Measurements from ENCODE around the gene PROS1. TPM values are rescaled to one million over a fixed set of nuclear protein-coding genes. Genes with fewer than 3 reads are reported as not detected.

PROS1 gene
- total RNA-seq, 1 donor from 2014 or later = 49.5 TPM

DNA sequence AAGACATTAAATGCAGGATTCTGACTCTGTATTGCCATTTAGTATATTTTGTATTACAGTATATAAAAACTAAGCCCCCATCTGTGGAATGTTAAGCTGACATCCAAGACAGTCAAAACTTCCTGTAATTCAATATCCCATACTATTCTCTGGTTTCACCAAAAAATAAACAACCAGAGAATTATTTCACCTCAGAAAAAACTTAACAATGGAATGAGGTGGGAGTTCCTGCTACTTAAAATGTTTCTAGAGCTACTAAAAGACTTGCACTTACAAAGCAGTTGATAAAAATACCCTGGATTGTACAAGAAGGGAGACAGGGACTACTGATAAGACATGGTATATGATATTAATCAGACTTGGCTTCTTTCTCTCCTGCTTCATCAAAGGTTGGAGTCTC is 14.6 kb upstream of the PROS1 start:
- H3K27ac ChIP-seq = no peak overlapping the region
- no peaks in the 10 kb centered on the region for H3K9me3 ChIP-seq
- TF ChIP-seq, protein P1, sequence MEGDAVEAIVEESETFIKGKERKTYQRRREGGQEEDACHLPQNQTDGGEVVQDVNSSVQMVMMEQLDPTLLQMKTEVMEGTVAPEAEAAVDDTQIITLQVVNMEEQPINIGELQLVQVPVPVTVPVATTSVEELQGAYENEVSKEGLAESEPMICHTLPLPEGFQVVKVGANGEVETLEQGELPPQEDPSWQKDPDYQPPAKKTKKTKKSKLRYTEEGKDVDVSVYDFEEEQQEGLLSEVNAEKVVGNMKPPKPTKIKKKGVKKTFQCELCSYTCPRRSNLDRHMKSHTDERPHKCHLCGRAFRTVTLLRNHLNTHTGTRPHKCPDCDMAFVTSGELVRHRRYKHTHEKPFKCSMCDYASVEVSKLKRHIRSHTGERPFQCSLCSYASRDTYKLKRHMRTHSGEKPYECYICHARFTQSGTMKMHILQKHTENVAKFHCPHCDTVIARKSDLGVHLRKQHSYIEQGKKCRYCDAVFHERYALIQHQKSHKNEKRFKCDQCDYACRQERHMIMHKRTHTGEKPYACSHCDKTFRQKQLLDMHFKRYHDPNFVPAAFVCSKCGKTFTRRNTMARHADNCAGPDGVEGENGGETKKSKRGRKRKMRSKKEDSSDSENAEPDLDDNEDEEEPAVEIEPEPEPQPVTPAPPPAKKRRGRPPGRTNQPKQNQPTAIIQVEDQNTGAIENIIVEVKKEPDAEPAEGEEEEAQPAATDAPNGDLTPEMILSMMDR (IDR thresholded peaks at IDR 0.05) = no peak
- H3K4me1 ChIP-seq = peaks cover 5% of the 10 kb centered on the region
- intact Hi-C loops (cut with DNase I) = no loop called here
- no peak overlapping the region for H3K4me3 ChIP-seq
- H3K27me3 ChIP-seq (ENCODE audit: low read depth) = no peaks in the 10 kb centered on the region
- no peaks in the 10 kb centered on the region for H3K36me3 ChIP-seq
- ATAC-seq (no peak), DNase-seq (no peak)

DNA sequence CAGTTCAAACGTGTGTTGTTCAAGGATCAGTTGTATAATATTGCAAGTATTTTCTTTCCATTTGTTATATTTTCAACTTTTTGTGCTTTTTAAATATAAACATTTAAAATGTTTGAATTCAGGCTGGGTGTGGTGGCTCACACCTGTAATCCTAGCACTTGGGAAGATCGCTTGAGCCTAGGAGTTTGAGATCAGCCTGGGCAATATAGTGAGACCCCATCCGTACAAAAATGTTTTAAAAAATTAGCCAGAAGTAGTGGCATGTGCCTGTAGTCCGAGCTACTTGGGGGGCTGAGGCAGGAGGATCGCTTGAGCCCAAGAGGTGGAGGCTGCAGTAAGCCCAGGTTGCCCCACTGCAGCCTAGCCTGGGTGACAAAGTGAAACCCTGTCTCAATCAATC is 10.9 kb upstream of the PROS1 start:
- Histone ChIP-seq H3K9me3 (no peaks in the 10 kb centered on the region), H3K27ac (no peak overlapping the region), H3K4me1 (peaks cover 15% of the 10 kb centered on the region), H3K4me3 (no peak overlapping the region), H3K27me3 (ENCODE audit: low read depth) (no peaks in the 10 kb centered on the region), H3K36me3 (no peaks in the 10 kb centered on the region)
- TF ChIP-seq, protein P1 (IDR thresholded peaks at IDR 0.05) = no peak
- ATAC-seq = no peak
- intact Hi-C loops (cut with DNase I) = no loop called here
- no peak for DNase-seq

DNA sequence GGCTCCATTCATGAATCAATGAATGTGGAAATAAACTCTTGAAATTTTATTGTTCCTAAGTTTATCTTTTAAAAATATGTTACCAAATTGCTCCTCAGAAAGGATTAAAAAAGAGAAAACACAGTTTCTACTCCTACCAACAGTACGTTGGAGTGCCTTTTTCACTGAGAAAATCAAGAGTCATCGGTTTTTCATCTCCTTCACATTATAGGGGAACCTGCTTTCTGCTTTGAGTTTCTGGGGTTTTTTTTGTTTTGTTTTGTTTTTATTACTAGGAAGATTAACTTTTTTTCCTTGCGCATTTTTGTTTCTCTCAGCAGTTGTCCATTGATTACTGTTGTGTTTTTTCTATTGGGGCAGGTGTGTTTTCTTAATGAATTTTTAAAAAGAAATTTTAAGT is 9.7 kb upstream of the PROS1 start:
- TF ChIP-seq, protein P1 (IDR thresholded peaks at IDR 0.05) = no peak
- peaks cover 11% of the 10 kb centered on the region for H3K4me1 ChIP-seq
- H3K27me3 ChIP-seq (ENCODE audit: low read depth) = no peaks in the 10 kb centered on the region
- no peaks in the 10 kb centered on the region for H3K36me3 ChIP-seq
- H3K4me3 ChIP-seq = no peak overlapping the region
- intact Hi-C loops (cut with DNase I) = no loop called here
- DNase-seq (no peak), ATAC-seq (no peak)
- no peak overlapping the region for H3K27ac ChIP-seq
- no peaks in the 10 kb centered on the region for H3K9me3 ChIP-seq

DNA sequence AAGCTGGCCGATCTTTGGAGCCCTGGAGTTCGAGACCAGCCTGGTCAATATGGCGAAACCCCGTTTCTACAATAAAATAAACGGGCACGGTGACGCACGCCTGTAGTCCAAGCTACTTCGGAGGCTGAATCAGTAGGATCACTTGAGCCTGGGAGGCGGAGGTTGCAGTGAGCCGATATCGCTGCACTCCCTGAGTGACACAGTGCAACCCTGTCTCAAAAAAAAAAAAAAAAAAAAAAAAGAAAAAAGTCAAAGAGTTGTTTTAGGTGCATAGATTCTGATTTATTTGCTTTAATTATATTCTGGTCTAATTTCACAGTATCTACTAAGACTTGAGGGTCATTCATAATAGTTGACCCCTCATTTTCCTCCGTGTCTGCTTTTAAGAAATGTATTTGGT is 8.0 kb upstream of the PROS1 start:
- intact Hi-C loops (cut with DNase I) = no loop called here
- peaks cover 11% of the 10 kb centered on the region for H3K4me1 ChIP-seq
- TF ChIP-seq, protein P1 (IDR thresholded peaks at IDR 0.05) = no peak

DNA sequence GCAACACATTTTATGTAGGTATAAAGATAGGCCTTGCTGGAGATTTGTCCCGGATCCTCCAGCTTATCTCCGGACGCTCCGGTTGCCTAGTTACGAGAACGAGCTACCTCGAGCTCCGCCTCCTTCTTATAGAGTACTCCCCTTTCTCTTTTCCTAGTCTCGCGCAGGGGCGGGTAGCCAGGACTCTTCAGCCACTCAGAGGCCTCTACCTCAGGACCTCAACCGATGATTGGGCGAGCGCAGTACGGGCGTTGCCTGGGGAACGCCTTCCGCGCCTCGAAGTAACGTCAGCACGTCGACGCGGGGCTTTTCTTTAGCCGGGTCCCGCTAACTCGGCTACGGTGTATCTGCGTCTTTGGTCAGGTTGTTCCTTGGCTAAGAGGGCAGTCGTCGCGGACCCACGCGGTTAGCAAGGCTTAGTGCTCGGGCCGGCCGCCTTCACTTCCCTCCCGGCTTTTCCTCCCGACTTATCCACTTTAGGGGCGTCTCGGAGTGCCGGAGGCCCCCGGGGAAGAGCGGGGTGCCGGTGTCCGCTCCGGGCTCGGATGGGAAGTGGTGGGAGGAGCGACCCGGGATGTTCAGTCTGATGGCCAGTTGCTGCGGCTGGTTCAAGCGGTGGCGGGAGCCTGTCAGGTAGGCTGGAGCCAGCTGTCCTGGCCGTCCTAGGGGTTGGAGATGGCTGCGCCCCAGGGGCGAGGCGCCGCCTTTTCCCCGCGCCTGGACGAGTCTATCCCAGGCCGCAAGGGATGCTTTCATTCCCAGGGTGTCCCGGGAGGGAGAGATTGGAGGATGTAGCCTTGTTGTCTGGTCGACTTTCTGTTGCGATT is 6.4 kb upstream of the PROS1 start, which contains the start of gene ARL13B:
Gene ARL13B (plus strand): TSS at position 306 of the 827 bp plus-strand sequence. CDS start 269 bp downstream, at position 575.
- Histone ChIP-seq H3K4me3 (peak within 1 kb of the TSS; percentile 86), H3K9me3 (no peaks in the 10 kb centered on the region), H3K36me3 (no peaks in the 10 kb centered on the region), H3K27me3 (ENCODE audit: low read depth) (no peaks in the 10 kb centered on the region), H3K4me1 (peaks cover 11% of the 10 kb centered on the region), H3K27ac (peak within 1 kb of the TSS; percentile 94)
- ATAC-seq = peak; percentile 100
- intact Hi-C loops (cut with DNase I) = no loop called here
- TF ChIP-seq, protein P1 (IDR thresholded peaks at IDR 0.05) = no peak
- peak; percentile 99 for DNase-seq

More for the DNA sequence above, 8.0 kb upstream of the PROS1 start:
- no peaks in the 10 kb centered on the region for H3K9me3 ChIP-seq
- no peak overlapping the region for H3K4me3 ChIP-seq
- no peak overlapping the region for H3K27ac ChIP-seq
- no peaks in the 10 kb centered on the region for H3K36me3 ChIP-seq
- ATAC-seq (no peak), DNase-seq (no peak)
- H3K27me3 ChIP-seq (ENCODE audit: low read depth) = no peaks in the 10 kb centered on the region

Data from lower lobe of right lung (tissue), 2 donors.